GM12878 (cell line): ENCODE measurements around the gene SCARF2. TPM values are rescaled to one million over a fixed set of nuclear protein-coding genes. Genes with fewer than 3 reads are reported as not detected.

Experiments used
- CEBPB ChIP-seq, 2 experiments: fragments of 150-350 bp in 1 of 2; IDR thresholded peaks; 2 replicates each; pipeline ENCODE4 v1.6.1; 2012 to 2014; ENCODE audit warnings: low read depth in 2 of 2, low read length in 2 of 2, borderline replicate concordance in 1 of 2, inconsistent platforms in 1 of 2
- CREM ChIP-seq: IDR thresholded peaks from 2 replicates; pipeline ENCODE4 v1.6.1; 2014; ENCODE audit warnings: antibody characterized with exemption, low read depth
- HDAC2 ChIP-seq: fragments of 200-600 bp; sonication (generic); IDR thresholded peaks from 2 replicates; pipeline ENCODE4 v1.6.1; 2017
- KAT2A ChIP-seq: conservative IDR thresholded peaks from 2 replicates; pipeline ENCODE4 v1.6.1; 2011; ENCODE audit warnings: low read depth, low read length; ENCODE audit not compliant: control insufficient read depth
- MEF2B ChIP-seq: fragments of 450-650 bp; IDR thresholded peaks from 2 replicates; pipeline ENCODE4 v1.6.1; 2018; ENCODE audit warnings: mild to moderate bottlenecking, moderate library complexity; ENCODE audit not compliant: partially characterized antibody, poor library complexity, severe bottlenecking
- MTA3 ChIP-seq: IDR thresholded peaks from 2 replicates; pipeline ENCODE4 v1.6.1; 2012; ENCODE audit warnings: low read length, inconsistent platforms, borderline replicate concordance
- NBN ChIP-seq: fragments of 450-650 bp; IDR thresholded peaks from 2 replicates; pipeline ENCODE4 v1.6.1; 2016
- NFIC ChIP-seq: IDR thresholded peaks from 2 replicates; pipeline ENCODE4 v1.6.1; 2012; ENCODE audit warnings: low read depth, mild to moderate bottlenecking, inconsistent platforms, low read length, moderate library complexity
- NFYB ChIP-seq: IDR thresholded peaks from 2 replicates; pipeline ENCODE4 v1.6.1; 2011; ENCODE audit warnings: low read depth, mild to moderate bottlenecking, low read length, improper control_type of control experiment, moderate library complexity; ENCODE audit not compliant: insufficient read depth
- NRF1 ChIP-seq: conservative IDR thresholded peaks from 2 replicates; pipeline ENCODE4 v1.6.1; 2011; ENCODE audit warnings: mild to moderate bottlenecking, low read depth, low read length, improper control_type of control experiment
- PAX8 ChIP-seq: fragments of 450-650 bp; IDR thresholded peaks from 2 replicates; pipeline ENCODE4 v1.6.1; 2017; ENCODE audit warnings: mild to moderate bottlenecking, moderate library complexity
- POU2F2 ChIP-seq: IDR thresholded peaks from 3 replicates; pipeline ENCODE4 v1.6.1; 2011; ENCODE audit warnings: low read depth, mild to moderate bottlenecking, low read length, borderline replicate concordance
- RFX5 ChIP-seq: IDR thresholded peaks from 2 replicates; pipeline ENCODE4 v1.6.1; 2011; ENCODE audit warnings: low read depth, low read length, improper control_type of control experiment
- TCF12 ChIP-seq: IDR thresholded peaks from 2 replicates; pipeline ENCODE4 v1.6.1; 2011; ENCODE audit warnings: low read depth, mild to moderate bottlenecking, low read length
- YBX1 ChIP-seq: fragments of 450-650 bp; IDR thresholded peaks from 2 replicates; pipeline ENCODE4 v1.6.1; 2016; ENCODE audit warnings: antibody characterized with exemption
- polyA plus RNA-seq, 11 experiments: library from polyadenylated mRNA; depleted of rRNA in 4 of 11; unstranded in 6 of 11; stranded (reverse) in 5 of 11; fragments of >200 nt; fragmentation: Nextera tagmentation in 4 of 11; fragmentation: Illumina TruSeq in 1 of 11; extraction: Ambion mirVana in 4 of 11; extraction: Trizol in 1 of 11; gene quantifications; 1 replicate in 1 of 11; 2 replicates in 10 of 11; pipeline versions ENCODE4 v1.2.1 to v1.2.3, GENCODE V29; 2011 to 2016; ENCODE audit warnings: inconsistent platforms in 2 of 11, missing spikeins in 2 of 11, low read depth in 1 of 11
- total RNA-seq, 4 experiments: library from RNA; depleted of rRNA in 3 of 4; stranded (reverse); fragments of >200 nt in 3 of 4; fragmentation: Illumina TruSeq in 1 of 4; extraction: Trizol in 1 of 4; gene quantifications; 2 replicates each; pipeline versions ENCODE4 v1.2.1 to v1.2.3, GENCODE V29; 2013 to 2021
- TF ChIP-seq, protein P1 (sequence below): fragments of 450-650 bp; IDR thresholded peaks from 2 replicates; pipeline ENCODE4 v1.6.1; 2017; ENCODE audit warnings: mild to moderate bottlenecking, low read depth, inconsistent platforms; ENCODE audit not compliant: poor library complexity, severe bottlenecking
- TF ChIP-seq, protein P2 (sequence below): fragments of 450-650 bp; IDR thresholded peaks from 2 replicates; pipeline ENCODE4 v1.6.1; 2017; ENCODE audit warnings: mild to moderate bottlenecking
- TF ChIP-seq, protein P3 (sequence below): IDR thresholded peaks from 2 replicates; pipeline ENCODE4 v1.6.1; 2011; ENCODE audit warnings: borderline replicate concordance, low read depth, mild to moderate bottlenecking, moderate library complexity, mixed read lengths, low read length; ENCODE audit not compliant: insufficient read depth; ENCODE audit errors: extremely low read length
- TF ChIP-seq, protein P4 (sequence below): fragments of 150-350 bp; IDR thresholded peaks from 2 replicates; pipeline ENCODE4 v1.6.1; 2014; ENCODE audit warnings: mild to moderate bottlenecking, low read depth, low read length
- TF ChIP-seq, protein P5 (sequence below): fragments of 450-650 bp; IDR thresholded peaks from 2 replicates; pipeline ENCODE4 v1.6.1; 2017; ENCODE audit warnings: low read depth, mild to moderate bottlenecking, moderate library complexity
- TF ChIP-seq, protein P6 (sequence below): fragments of 450-650 bp; IDR thresholded peaks from 2 replicates; pipeline ENCODE4 v1.6.1; 2016; ENCODE audit warnings: mild to moderate bottlenecking

Gene SCARF2
- total and polyA plus RNA-seq, 10 of the 15 experiments (the other 5 are each of a cell fraction or from before 2014, with no cell fraction given): 0.01 to 0.74 (median 0.17) TPM; not detected in 5

DNA sequence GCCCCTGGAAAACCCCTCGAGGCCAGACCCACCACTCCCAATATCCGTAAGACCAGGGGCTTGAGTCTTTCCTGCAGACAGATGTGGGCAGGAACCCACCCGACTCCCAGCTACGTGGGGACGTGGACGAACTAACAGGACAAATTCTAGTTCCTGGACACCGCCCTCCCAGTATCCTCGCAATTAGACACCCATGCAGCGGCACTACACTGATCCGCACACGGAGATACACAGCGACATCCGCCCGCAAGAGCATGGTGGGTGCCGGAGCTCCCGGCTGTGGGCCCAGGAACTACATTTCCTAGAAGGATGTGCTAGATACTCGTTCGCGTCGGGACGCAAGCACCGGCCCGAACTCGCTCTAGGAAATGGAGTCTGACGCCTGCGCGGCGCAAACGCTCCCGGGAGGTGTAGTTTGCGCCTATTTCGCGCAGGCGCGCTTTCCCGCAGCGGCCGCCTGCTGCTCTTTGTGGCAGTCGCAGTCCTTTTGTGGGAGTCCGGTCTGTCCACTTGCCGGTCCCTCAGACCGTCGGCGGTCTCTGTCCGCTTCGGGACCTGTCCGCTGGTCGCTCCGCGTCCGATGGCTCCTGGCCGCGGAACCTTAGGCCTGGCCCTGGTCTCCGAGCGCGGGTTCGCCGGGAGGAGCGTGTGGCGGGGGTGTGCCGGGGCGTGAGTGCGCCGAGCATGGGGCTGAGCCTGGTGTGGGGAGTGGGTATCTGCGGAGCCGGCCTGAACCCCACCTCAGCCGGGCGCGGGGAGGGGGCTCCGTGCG is 43.7 kb downstream of the SCARF2 start, which contains the start of gene ZNF74 (continued):
- TF ChIP-seq, protein P1, sequence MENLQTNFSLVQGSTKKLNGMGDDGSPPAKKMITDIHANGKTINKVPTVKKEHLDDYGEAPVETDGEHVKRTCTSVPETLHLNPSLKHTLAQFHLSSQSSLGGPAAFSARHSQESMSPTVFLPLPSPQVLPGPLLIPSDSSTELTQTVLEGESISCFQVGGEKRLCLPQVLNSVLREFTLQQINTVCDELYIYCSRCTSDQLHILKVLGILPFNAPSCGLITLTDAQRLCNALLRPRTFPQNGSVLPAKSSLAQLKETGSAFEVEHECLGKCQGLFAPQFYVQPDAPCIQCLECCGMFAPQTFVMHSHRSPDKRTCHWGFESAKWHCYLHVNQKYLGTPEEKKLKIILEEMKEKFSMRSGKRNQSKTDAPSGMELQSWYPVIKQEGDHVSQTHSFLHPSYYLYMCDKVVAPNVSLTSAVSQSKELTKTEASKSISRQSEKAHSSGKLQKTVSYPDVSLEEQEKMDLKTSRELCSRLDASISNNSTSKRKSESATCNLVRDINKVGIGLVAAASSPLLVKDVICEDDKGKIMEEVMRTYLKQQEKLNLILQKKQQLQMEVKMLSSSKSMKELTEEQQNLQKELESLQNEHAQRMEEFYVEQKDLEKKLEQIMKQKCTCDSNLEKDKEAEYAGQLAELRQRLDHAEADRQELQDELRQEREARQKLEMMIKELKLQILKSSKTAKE: no peak
- TF ChIP-seq, protein P2, sequence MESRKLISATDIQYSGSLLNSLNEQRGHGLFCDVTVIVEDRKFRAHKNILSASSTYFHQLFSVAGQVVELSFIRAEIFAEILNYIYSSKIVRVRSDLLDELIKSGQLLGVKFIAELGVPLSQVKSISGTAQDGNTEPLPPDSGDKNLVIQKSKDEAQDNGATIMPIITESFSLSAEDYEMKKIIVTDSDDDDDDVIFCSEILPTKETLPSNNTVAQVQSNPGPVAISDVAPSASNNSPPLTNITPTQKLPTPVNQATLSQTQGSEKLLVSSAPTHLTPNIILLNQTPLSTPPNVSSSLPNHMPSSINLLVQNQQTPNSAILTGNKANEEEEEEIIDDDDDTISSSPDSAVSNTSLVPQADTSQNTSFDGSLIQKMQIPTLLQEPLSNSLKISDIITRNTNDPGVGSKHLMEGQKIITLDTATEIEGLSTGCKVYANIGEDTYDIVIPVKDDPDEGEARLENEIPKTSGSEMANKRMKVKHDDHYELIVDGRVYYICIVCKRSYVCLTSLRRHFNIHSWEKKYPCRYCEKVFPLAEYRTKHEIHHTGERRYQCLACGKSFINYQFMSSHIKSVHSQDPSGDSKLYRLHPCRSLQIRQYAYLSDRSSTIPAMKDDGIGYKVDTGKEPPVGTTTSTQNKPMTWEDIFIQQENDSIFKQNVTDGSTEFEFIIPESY: no peak
- TF ChIP-seq CREM (peak; percentile 84), YBX1 (no peak), RFX5 (no peak), TCF12 (no peak), CEBPB (IDR thresholded peaks at IDR 0.05; ENCODE audit: borderline replicate concordance in 1 of 2, low read depth in 2 of 2, low read length in 2 of 2) (no peak), MEF2B (no peak), NRF1 (peak; percentile 81), NBN (no peak), NFIC (no peak), MTA3 (no peak), KAT2A (no peak), PAX8 (no peak), POU2F2 (0 out of 3 replicates have a peak, but pooled peaks have one; percentile 40), HDAC2 (no peak), NFYB (no peak)
- TF ChIP-seq, protein P3, sequence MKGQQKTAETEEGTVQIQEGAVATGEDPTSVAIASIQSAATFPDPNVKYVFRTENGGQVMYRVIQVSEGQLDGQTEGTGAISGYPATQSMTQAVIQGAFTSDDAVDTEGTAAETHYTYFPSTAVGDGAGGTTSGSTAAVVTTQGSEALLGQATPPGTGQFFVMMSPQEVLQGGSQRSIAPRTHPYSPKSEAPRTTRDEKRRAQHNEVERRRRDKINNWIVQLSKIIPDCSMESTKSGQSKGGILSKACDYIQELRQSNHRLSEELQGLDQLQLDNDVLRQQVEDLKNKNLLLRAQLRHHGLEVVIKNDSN: no peak
- TF ChIP-seq, protein P4, sequence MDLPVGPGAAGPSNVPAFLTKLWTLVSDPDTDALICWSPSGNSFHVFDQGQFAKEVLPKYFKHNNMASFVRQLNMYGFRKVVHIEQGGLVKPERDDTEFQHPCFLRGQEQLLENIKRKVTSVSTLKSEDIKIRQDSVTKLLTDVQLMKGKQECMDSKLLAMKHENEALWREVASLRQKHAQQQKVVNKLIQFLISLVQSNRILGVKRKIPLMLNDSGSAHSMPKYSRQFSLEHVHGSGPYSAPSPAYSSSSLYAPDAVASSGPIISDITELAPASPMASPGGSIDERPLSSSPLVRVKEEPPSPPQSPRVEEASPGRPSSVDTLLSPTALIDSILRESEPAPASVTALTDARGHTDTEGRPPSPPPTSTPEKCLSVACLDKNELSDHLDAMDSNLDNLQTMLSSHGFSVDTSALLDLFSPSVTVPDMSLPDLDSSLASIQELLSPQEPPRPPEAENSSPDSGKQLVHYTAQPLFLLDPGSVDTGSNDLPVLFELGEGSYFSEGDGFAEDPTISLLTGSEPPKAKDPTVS: no peak
- TF ChIP-seq, protein P5, sequence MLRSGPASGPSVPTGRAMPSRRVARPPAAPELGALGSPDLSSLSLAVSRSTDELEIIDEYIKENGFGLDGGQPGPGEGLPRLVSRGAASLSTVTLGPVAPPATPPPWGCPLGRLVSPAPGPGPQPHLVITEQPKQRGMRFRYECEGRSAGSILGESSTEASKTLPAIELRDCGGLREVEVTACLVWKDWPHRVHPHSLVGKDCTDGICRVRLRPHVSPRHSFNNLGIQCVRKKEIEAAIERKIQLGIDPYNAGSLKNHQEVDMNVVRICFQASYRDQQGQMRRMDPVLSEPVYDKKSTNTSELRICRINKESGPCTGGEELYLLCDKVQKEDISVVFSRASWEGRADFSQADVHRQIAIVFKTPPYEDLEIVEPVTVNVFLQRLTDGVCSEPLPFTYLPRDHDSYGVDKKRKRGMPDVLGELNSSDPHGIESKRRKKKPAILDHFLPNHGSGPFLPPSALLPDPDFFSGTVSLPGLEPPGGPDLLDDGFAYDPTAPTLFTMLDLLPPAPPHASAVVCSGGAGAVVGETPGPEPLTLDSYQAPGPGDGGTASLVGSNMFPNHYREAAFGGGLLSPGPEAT: peak; percentile 70
- TF ChIP-seq, protein P6, sequence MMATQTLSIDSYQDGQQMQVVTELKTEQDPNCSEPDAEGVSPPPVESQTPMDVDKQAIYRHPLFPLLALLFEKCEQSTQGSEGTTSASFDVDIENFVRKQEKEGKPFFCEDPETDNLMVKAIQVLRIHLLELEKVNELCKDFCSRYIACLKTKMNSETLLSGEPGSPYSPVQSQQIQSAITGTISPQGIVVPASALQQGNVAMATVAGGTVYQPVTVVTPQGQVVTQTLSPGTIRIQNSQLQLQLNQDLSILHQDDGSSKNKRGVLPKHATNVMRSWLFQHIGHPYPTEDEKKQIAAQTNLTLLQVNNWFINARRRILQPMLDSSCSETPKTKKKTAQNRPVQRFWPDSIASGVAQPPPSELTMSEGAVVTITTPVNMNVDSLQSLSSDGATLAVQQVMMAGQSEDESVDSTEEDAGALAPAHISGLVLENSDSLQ: no peak
